Measurements from ENCODE around the gene AOAH.

AOAH gene, protein sequence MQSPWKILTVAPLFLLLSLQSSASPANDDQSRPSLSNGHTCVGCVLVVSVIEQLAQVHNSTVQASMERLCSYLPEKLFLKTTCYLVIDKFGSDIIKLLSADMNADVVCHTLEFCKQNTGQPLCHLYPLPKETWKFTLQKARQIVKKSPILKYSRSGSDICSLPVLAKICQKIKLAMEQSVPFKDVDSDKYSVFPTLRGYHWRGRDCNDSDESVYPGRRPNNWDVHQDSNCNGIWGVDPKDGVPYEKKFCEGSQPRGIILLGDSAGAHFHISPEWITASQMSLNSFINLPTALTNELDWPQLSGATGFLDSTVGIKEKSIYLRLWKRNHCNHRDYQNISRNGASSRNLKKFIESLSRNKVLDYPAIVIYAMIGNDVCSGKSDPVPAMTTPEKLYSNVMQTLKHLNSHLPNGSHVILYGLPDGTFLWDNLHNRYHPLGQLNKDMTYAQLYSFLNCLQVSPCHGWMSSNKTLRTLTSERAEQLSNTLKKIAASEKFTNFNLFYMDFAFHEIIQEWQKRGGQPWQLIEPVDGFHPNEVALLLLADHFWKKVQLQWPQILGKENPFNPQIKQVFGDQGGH

DNA sequence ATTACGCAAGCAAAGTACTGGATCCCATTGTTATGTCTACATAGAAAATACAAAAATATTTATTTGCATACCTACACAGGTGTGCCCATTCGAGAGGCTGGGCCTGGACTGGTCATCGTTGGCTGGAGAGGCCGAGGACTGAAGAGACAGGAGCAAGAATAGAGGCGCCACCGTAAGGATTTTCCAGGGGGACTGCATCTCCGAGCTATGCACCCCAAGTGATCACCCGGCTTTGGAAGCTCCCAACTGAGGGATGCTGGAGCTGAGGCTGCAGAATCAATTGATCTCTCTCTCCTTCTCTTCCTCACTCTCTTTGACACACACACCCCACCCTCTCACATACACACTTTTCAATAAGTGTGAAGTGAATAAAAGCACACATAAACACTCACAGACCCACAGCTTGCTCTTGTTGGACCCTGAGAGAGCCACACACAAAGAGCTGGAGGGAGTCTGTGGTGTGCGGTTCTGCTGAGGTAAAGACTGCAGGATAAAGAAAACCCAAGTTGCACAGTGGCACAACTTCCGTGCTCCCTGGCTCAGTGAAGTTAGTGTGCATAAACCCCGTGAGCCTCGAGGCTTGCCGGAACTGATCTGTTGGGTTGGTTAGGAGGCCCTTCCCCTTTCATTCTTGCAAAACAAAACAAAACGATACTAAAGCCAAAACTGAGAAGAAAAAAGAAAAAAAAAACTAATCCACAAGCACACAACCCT lies at the start of gene AOAH:
Gene AOAH, minus strand, starts transcription at position 544 of the 714 bp plus-strand sequence. Its CDS starts 346 bp downstream, at position 198.
- DNase-seq (ENCODE audit: low read depth in 2 of 2) = no peak

DNA sequence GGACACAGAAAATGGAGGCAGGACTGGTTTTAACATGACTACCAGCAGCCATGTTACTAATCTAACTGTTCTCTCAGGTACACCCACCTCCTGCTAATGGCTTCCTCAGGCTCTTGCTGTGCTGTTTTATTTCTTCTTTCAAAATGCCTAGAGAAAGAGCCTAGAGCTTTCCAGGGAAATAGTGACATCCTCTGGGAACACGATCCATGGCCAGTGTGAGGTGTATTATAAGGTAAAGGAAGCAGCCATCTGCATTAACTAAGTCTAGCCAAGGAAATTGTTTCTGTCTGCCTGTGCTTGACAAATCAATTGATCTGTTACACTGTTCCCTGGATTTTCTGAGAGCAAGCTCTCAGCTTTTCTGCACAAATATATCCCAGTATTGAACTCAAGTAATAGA lies 42.2 kb upstream of the AOAH start:
- no peak for DNase-seq (ENCODE audit: low read depth in 2 of 2)

DNA sequence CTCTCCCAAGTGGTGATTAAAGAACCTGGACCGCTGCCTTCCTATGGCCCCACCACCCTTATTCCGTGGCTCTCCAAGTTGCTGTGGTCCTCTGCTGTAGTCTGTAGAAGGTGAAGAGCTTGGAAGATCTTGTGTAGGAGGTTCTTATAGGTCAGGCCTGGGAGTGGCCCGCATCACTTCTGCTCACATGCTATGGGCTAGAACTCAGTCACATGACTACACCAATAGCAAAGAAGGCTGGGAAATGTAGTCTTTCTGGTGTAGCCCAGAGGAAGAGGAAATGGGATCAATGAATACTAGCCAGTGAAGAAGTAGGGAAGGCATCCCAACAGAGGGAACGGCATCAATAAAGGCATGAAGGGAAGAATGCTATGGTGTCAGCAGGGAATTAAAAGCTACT lies 41.3 kb upstream of the AOAH start:
- no peak for DNase-seq (ENCODE audit: low read depth in 2 of 2)

DNA sequence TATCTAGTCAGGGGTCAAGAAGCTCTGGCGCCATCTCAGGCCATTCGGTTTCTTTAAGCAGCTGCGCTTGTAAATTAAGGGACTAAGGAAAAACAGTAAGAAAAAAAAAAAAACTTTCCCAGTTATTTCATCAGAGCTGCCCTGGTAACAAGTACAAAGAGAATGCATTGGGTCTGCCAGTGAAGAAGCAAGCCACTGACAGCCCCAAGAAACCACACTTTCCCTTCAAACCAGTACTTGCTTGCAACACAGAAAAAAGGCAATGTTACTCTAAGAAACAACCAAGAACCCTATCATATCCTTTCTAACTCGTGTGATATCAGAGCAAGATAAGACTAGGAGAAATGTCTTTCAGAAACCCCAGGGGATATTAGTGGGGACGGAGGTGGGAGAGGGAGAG lies 40.6 kb upstream of the AOAH start:
- DNase-seq (ENCODE audit: low read depth in 2 of 2) = no peak

DNA sequence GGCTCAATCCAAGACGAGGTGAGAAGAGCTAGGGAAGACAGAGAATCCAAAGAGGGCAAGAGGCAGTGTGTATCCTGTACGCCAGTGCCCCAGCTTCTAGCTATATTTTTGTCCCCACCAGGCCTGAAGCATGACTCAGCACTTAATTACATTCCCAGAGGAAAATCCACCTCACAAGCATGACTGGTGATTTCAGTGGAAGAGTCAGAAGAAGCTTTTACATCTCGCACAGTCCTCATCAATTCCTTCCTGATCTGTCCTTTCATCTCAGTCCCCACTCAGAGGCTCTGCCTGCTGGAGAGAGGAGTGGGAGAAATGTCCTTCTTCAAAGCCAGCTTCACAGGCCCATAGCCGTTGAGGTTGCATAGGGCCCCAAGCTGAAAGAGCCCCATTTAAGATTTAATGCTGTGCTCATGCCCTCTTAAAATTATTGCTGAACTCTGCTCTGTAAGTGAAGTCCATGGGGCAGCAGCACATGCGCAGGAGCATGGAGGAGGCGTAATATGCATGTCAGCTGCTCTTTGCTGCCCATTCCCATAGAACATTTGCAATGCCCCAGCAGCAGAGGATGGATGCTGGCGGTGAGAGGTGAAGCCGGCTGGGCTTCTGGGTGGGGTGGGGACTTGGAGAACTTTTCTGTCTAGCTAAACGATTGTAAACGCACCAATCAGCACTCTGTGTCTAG lies 39.0 kb upstream of the AOAH start:
- DNase-seq (ENCODE audit: low read depth in 2 of 2) = no peak

DNA sequence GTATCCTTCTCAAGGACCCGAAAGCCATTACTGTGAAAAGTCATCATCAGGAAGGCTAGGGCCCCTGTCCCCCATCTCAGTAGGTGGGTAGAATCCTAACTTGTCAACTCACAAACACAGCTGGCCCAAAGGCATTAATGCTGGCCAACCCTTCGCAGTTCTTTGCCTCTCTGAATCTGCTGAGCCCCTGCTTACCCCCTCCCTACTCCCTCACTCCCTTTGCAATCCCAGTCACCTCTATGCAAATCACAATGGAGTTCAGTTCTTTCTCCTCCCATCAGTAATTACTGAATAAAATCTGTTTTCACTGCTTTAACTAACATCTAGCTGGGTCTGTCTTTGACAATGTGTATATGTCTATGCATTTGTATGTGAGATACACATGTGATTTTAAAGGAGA lies 38.1 kb upstream of the AOAH start:
- no peak for DNase-seq (ENCODE audit: low read depth in 2 of 2)

DNA sequence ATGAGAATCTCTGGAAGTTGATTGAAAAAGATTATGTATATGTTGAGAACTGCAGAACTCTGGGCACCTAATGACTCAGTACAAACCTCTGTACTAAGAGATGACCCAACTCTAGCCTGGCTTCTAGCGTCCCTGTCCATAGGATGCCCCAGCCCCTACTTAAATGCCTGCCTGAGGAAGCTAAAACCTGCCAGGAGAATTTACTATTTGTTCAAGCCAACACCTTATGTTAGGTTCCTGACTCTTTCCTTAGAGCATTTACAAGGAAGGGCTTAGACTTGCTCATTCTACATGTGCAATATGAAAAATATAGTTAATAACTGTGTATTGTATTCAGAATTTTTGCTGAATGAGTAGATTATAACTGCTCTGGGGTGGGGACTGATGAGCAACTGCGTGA lies 37.5 kb upstream of the AOAH start:
- DNase-seq (ENCODE audit: low read depth in 2 of 2) = no peak

DNA sequence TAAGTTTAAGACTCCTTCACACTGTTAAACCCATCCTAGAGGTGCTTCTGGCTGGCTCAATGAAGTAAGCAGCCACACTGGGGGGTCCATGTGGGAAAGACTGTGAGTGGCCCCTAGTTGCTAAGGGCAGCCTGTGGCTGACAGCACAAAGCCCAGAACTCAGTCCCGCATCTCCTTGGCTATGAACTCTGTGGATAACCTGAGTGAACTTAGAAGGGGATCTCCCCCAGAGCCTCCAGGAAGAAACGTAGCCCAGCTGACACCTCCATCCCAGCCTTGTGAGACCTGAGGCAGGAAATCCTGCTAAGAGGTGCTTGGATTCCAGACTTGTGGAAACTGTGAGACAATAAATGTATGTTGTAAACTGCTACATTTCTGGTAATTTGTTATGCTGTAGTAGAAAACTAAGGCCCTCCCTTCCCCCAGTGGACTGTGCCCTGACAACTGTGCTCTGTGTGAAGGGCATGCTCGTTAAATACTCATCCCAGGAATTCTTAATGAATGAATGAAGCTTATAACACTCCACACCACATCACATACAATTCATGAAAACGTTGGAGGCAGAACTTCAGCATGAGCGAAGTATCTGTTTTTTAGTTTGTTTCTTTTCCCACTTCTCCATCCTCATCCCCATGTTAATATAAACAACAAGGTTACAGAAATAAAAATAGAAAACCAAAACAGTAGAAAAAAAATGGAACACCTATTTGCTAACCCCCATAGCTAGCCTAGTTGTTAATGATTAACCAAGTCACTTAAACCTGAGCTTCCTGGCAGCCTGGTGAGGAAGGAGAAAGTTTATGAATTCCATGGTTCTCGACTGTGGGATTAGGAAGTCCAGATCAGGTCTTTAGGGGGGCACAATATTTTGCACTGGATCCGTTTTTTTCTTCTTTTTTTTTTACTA lies 36.8 kb upstream of the AOAH start:
- DNase-seq (ENCODE audit: low read depth in 2 of 2) = no peak

DNA sequence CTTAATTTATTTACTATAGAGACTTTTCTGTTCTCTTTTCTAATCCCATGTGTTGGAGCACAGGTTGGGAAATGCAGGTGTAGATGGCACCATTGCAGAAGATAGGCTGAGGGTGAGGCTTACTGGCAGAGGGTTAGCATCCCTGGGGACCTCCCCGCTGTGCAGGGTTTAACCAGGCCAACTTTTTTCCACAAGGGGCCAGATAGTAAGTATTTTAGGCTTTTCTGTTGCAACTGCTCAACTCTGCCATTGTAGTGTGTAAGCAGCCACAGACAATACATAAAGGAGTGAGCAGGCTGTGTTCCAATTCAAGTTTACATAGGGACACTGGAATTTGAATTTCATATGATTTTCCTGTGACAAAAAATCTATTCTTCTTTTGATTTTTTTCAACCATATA lies 34.6 kb upstream of the AOAH start:
- no peak for DNase-seq (ENCODE audit: low read depth in 2 of 2)

DNA sequence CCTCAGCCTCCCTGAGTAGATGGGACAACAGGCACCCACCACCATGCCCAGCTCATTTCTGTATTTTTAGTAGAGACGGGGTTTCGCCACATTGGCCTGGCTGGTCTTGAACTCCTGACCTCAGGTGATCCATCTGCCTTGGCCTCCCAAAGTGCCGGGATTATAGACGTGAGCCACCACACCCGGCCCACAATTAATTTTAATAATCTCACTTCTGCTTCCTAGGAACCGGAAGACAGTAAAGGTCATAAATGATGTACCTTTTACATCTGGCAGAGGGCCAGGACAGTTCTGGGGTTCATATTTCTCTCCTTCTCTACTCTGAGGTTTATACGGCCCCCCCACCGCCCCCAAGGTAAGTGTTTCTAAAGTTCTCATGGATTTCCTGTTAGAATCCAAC lies 31.2 kb upstream of the AOAH start:
- DNase-seq (ENCODE audit: low read depth in 2 of 2) = no peak

DNA sequence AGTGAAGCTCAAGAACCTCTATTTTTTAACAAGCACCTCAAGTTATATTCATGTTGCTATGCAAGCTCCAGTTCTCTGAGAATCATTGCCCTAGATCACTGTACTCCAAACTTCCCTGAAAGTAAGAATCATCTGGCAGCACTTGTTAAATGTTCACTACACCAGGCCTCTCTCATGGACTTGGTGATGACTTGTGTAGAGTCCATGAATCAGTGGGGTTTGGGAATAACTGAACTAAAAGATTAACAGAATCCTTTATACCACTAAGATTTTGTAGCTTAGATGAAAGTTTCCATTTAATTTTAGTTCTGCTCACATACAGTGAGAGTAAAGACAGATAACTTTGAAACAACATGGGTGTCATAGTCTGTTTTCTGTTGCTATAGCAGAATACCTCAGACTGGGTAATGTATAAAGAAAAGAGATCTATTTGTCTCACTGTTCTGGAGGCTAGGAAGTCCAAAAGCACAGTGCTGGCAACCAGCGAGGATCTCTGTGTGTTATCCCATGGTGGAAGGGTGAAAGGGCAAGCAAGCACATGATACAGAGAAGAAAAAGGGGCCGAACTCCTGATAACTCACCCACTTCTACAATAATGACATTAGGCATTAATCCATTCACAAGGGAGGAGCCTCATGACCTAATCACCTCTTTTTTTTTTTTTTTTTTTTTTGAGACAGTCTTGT lies 27.9 kb upstream of the AOAH start:
- no peak for DNase-seq (ENCODE audit: low read depth in 2 of 2)

DNA sequence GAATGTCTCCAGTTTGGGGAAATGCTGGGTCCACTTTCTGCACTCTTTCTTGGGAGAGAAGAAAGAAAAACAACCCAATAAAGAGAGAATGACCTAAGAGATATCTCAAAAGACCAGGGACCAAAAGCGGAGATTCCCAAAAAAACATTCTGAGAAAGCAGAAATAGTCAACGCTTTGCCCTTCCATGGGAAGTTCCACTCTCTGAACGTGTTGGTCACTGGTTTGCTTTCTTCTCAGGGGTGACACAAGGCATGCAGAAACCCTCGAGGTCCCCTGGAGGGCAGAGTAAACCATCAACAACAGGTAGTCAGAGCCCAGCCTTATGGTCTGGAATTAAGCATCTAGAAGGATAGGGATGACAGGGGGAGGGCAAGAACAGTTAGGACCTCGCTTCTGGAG lies 26.2 kb upstream of the AOAH start:
- no peak for DNase-seq (ENCODE audit: low read depth in 2 of 2)

DNA sequence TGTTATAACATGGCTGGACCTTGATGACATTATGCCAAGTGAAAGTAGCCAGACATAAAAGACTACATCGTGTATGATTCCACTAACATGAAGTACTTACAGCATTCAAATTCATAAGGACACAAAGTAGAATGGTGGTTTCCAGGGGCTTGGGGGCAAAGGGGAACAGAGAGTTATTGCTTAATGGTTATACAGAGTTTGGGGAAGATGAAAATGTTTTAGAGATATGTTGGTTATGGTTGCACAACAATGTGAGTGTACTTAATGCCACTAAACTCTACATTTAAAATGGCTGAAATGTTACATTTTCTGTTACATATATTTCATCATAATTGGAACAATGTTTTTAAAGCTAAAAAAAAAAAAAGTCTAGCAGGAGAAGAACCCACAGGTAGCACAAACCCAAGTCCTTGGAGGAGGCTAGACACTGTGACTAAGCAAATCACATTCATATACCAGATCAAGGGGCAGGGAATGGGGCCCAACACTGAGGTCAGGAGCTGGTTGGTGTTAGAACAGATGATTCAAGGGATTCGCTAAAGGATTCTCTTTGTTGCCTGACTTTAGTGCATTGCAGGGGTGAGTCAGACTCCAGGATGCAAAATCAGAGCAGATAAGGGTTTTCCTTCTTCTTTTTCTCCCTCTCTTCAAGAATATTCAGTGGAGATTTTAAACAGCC lies 25.1 kb upstream of the AOAH start:
- peak in 1 of 2 experiments; percentile 1 for DNase-seq (ENCODE audit: low read depth in 2 of 2)

DNA sequence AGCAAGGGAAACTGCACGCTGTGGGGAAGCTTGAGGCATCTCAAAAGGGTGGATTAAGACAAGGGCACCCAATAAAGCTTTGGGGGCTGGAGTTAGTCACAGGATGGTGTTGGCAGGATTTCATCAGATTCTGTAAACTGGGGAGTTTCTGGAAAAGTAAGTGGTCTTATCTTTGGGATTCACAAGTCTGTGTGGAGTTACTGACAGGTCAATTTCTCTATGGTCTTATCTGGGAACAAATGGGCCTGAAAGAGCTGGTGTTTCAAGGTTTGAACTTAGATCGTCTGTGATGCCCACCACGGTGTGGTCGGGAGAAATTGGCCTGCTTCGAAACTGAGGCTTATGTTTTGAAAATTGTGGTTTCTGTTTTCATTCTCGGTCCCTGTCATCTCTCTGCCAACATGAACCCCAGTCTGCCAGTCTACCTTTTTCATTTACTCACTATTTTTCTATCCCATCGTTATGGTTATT lies 23.8 kb upstream of the AOAH start:
- DNase-seq (ENCODE audit: low read depth in 2 of 2) = no peak

DNA sequence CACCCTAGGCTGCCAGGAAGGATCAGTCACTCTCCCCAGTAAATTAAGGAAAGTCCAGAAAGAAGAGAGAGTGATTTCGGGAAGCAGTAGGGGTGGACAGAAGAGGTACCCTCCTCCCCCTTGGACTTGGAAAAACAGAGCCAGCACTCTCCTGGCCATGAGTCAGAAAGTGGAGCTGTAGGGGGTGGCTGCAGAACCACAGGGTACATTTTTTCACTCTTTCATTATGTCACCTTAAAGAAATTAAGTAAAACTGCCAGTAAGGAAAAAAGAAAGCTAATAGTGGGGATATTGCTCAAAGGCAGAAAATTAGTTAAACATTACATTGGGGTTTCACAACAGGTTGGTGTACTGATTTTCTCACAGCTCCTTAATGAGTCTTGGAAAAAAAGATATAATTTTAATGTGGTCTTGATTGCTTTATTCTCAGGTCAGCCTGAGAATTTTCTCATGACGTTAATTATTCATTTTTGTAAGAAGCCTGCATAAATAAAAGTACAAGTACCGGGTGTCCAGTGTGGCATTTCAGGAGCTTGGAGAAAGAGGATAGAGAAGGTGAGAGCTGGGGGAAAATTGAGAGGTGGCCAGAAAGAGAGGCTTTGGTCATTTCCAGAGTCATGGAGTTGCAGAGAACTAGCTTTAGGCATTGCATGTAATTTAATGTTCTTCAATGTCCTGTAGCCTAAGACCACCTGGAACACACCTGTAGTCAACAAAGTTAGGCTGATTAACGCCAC lies 23.2 kb upstream of the AOAH start:
- no peak for DNase-seq (ENCODE audit: low read depth in 2 of 2)

DNA sequence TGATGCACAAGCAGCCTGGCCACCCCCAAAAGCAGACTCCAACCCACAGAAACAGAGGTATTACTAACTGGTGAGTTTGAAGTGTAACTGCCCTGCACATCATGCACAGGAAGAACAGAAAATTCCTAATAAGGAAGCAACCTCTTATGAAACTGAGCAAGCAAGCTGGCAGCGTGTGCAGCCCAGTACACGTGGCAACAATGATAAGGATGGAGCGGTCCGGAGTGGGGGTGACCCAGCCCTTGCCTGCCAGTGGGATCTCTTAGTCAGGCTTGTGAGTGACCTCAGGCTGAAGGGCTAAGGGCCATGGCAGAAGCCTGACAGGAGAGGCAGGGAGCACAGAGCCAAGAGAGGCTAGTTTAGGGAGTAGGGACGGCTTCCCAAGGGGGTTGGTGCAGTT lies 22.1 kb upstream of the AOAH start:
- no peak for DNase-seq (ENCODE audit: low read depth in 2 of 2)

DNA sequence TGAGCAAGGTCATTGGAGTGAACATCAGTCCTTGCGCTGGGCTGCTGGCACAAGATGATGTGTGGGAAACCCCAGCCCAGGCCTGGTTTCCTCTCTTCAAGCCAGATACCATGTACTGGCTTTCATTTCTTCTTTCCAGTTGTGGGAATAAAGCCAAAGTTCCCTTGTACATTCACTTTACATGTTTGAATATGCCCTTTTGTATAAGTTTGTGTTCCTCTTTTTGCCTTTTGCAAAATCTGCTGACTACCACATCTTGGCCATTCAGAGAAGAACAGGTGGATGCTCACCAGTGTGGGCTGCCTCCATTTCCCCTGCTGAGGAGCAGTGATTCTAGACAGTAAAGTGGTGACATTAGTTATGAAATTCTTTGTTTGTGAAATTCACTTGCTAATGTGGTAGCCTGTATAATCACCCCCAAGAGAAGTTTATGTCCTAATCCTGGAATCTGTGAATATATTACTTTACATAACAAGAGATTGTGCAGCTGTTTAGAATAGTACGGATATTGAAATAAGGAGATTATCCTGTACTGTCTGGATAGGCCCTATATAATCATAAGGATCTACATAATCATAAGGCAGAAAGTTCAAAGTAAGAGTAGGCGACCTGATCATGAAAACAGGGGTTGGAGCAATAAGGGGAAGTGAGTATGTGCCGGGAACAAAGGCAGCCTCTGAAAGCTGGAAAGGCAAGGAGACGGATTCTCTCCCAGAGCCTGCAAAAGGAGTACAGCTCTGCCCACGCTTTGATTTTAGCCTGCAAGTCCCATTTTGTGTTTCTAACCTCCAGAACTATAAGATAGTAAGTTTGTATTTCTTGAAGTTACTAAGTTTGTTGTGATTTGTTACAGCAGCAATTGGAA lies 18.8 kb upstream of the AOAH start:
- DNase-seq (ENCODE audit: low read depth in 2 of 2) = no peak

DNA sequence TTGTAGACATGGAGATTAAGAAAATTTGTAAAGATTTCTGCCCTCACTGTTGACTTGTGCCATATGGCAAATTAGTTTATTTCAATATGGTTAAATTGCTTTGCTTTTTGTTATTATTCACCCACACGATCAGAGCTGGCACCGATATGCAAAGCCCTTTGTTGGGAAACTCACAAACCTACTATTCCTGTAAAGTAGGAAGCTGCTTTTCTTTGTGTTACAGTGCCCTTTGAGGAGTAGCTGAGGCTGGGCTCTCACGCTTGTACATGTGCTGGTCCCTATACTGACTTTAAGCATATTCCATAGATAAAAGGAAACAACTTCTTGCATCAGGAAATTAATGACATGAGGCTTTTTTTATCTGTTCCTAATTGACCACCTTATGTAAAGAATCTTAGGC lies 17.6 kb upstream of the AOAH start:
- DNase-seq (ENCODE audit: low read depth in 2 of 2) = no peak

Data from fibroblast of skin of left biceps (primary cell).